GM23338 (cell line): ENCODE measurements around the gene ONECUT1.
A peak's percentile ranks its signal among the peaks of the same experiment; 100 is the strongest.

Experiments
- EZH2 ChIP-seq: fragments of 200-600 bp; sonication (generic); IDR thresholded peaks from one replicate; pipeline ENCODE4 v1.8.0; 2017; ENCODE audit warnings: antibody characterized with exemption, mild to moderate bottlenecking, low read depth; ENCODE audit not compliant: unreplicated experiment
- EZH2phosphoT487 ChIP-seq: fragments of 200-600 bp; sonication (generic); IDR thresholded peaks from one replicate; pipeline ENCODE4 v1.8.1; 2018; ENCODE audit warnings: antibody characterized with exemption; ENCODE audit not compliant: unreplicated experiment
- JUNB ChIP-seq: IDR thresholded peaks from one replicate; pipeline ENCODE4 v1.6.1; 2016; ENCODE audit warnings: antibody characterized with exemption; ENCODE audit not compliant: unreplicated experiment
- POLR2AphosphoS5 ChIP-seq: IDR thresholded peaks from 2 replicates; pipeline ENCODE4 v1.6.1; 2016; ENCODE audit warnings: antibody characterized with exemption, low read depth
- STAT1 ChIP-seq: IDR thresholded peaks from one replicate; pipeline ENCODE4 v1.6.1; 2016; ENCODE audit warnings: antibody characterized with exemption; ENCODE audit not compliant: unreplicated experiment
- TF ChIP-seq, protein P1 (sequence below), 2 experiments: fragments of 200-600 bp in 1 of 2; sonication (generic) in 1 of 2; conservative IDR thresholded peaks; 2 replicates each; pipeline versions ENCODE4 v1.5.1 to v1.6.1; 2016 to 2017; ENCODE audit warnings: antibody characterized with exemption in 2 of 2, low read depth in 2 of 2, mild to moderate bottlenecking in 2 of 2, moderate library complexity in 1 of 2
- TF ChIP-seq, protein P2 (sequence below): IDR thresholded peaks from one replicate; pipeline ENCODE4 v1.6.1; 2018; ENCODE audit warnings: antibody characterized with exemption; ENCODE audit not compliant: unreplicated experiment

- peak; percentile 14 for TF ChIP-seq EZH2phosphoT487
- TF ChIP-seq, protein P1, sequence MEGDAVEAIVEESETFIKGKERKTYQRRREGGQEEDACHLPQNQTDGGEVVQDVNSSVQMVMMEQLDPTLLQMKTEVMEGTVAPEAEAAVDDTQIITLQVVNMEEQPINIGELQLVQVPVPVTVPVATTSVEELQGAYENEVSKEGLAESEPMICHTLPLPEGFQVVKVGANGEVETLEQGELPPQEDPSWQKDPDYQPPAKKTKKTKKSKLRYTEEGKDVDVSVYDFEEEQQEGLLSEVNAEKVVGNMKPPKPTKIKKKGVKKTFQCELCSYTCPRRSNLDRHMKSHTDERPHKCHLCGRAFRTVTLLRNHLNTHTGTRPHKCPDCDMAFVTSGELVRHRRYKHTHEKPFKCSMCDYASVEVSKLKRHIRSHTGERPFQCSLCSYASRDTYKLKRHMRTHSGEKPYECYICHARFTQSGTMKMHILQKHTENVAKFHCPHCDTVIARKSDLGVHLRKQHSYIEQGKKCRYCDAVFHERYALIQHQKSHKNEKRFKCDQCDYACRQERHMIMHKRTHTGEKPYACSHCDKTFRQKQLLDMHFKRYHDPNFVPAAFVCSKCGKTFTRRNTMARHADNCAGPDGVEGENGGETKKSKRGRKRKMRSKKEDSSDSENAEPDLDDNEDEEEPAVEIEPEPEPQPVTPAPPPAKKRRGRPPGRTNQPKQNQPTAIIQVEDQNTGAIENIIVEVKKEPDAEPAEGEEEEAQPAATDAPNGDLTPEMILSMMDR (conservative IDR thresholded peaks at IDR 0.05; ENCODE audit: low read depth in 2 of 2) = peak; percentile 83 to 97
- no peak for TF ChIP-seq POLR2AphosphoS5
- TF ChIP-seq, protein P2, sequence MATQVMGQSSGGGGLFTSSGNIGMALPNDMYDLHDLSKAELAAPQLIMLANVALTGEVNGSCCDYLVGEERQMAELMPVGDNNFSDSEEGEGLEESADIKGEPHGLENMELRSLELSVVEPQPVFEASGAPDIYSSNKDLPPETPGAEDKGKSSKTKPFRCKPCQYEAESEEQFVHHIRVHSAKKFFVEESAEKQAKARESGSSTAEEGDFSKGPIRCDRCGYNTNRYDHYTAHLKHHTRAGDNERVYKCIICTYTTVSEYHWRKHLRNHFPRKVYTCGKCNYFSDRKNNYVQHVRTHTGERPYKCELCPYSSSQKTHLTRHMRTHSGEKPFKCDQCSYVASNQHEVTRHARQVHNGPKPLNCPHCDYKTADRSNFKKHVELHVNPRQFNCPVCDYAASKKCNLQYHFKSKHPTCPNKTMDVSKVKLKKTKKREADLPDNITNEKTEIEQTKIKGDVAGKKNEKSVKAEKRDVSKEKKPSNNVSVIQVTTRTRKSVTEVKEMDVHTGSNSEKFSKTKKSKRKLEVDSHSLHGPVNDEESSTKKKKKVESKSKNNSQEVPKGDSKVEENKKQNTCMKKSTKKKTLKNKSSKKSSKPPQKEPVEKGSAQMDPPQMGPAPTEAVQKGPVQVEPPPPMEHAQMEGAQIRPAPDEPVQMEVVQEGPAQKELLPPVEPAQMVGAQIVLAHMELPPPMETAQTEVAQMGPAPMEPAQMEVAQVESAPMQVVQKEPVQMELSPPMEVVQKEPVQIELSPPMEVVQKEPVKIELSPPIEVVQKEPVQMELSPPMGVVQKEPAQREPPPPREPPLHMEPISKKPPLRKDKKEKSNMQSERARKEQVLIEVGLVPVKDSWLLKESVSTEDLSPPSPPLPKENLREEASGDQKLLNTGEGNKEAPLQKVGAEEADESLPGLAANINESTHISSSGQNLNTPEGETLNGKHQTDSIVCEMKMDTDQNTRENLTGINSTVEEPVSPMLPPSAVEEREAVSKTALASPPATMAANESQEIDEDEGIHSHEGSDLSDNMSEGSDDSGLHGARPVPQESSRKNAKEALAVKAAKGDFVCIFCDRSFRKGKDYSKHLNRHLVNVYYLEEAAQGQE = no peak
- peak; percentile 93 for TF ChIP-seq EZH2
- no peak for TF ChIP-seq JUNB
- TF ChIP-seq STAT1 = no peak
Observed at GRCh38 chr15:52783929-52784798, 6.0 kb downstream of the ONECUT1 start.
